ENCODE data around the gene PIP4K2A. TPM values are rescaled to one million over a fixed set of nuclear protein-coding genes. Genes with fewer than 3 reads are reported as not detected.

The PIP4K2A gene
- total RNA-seq, 1 donor from 2014 or later: 17.9 TPM

GRCh38 chr10:22489975-22490374 lies 224.4 kb downstream of the PIP4K2A start:
- FAIRE-seq (no peak), DNase-seq (ENCODE audit: low read depth) (no peak)
- H3K27me3 ChIP-seq (ENCODE audit: control insufficient read depth, insufficient read depth, low read length): no peaks in the 10 kb centered on the region
- no peaks in the 10 kb centered on the region for H3K36me3 ChIP-seq (ENCODE audit: control insufficient read depth, insufficient read depth, low read length)
- no peak overlapping the region for H3K4me3 ChIP-seq (ENCODE audit: low read depth, low read length)
- TF ChIP-seq CTCF (IDR thresholded peaks at IDR 0.05; ENCODE audit: insufficient read depth, low read length, severe bottlenecking): no peak

GRCh38 chr10:22489467-22489866 lies 224.9 kb downstream of the PIP4K2A start:
- H3K4me3 ChIP-seq (ENCODE audit: low read depth, low read length): no peak overlapping the region
- no peaks in the 10 kb centered on the region for H3K27me3 ChIP-seq (ENCODE audit: control insufficient read depth, insufficient read depth, low read length)
- FAIRE-seq: no peak
- DNase-seq (ENCODE audit: low read depth): peak; percentile 73
- no peak for TF ChIP-seq CTCF (IDR thresholded peaks at IDR 0.05; ENCODE audit: insufficient read depth, low read length, severe bottlenecking)
- H3K36me3 ChIP-seq (ENCODE audit: control insufficient read depth, insufficient read depth, low read length): no peaks in the 10 kb centered on the region

- no peaks in the 10 kb centered on the region for H3K27me3 ChIP-seq (ENCODE audit: control insufficient read depth, insufficient read depth, low read length)
- H3K36me3 ChIP-seq (ENCODE audit: control insufficient read depth, insufficient read depth, low read length): no peaks in the 10 kb centered on the region
- no peak for TF ChIP-seq CTCF (IDR thresholded peaks at IDR 0.05; ENCODE audit: insufficient read depth, low read length, severe bottlenecking)
- DNase-seq (ENCODE audit: low read depth): no peak
- no peak for FAIRE-seq
- no peak overlapping the region for H3K4me3 ChIP-seq (ENCODE audit: low read depth, low read length)
These were observed 227.9 kb downstream of the PIP4K2A start for GRCh38 chr10:22486431-22486830.

Other genes starting within 250 kb of the PIP4K2A start
- gene ARMC3, start 213.5 kb upstream of the PIP4K2A start, total RNA-seq: under 0.01 TPM in 1 of 2 replicates, not detected in the other

Measured in bronchial epithelial cell (primary cell).